Daoy (cell line): ENCODE data around the gene TMED8. TPM values are rescaled to one million over a fixed set of nuclear protein-coding genes. Genes with fewer than 3 reads are reported as not detected.
"Not testable (repeated sequence)": the region's sequence is repeated elsewhere in the genome, so short reads cannot be mapped to it uniquely, and the experiment has no call there.

ENCODE experiments used
- DNase-seq: peaks from one replicate; pipeline ENCODE4 v3.0.0-alpha.2; 2015; ENCODE audit warnings: low read depth
- total RNA-seq: library from RNA; depleted of rRNA; stranded (reverse); fragments of >200 nt; shearing (Covaris generic); gene quantifications from 2 replicates; pipeline ENCODE4 v1.2.3, GENCODE V29; 2014; rRNA removed

TMED8 gene
- 15.4 and 17.2 TPM in 2 replicates for total RNA-seq

GRCh38 chr14:77376771-77377501 lies at the start of gene TMED8, which contains the start of gene SAMD15:
Gene TMED8, minus strand, starts transcription at chr14:77377094. Its CDS starts 41 bp downstream, at chr14:77377053.
Gene SAMD15, plus strand, starts transcription at chr14:77377379. Its CDS starts 40 bp downstream, at chr14:77377419.
- peak; percentile 90 for DNase-seq

- no peak for DNase-seq
Measured at GRCh38 chr14:77426396-77426795, 49.5 kb upstream of the TMED8 start.

- no peak for DNase-seq
Measured at GRCh38 chr14:77424862-77425261, 48.0 kb upstream of the TMED8 start.

GRCh38 chr14:77423423-77423822 lies 46.5 kb upstream of the TMED8 start, which contains the start of gene NOXRED1:
Gene NOXRED1, minus strand, starts transcription at chr14:77423523. Its CDS starts 634 bp downstream, at chr14:77422889.
- DNase-seq, result no peak

GRCh38 chr14:77421201-77421600 lies 44.3 kb upstream of the TMED8 start:
- DNase-seq, result no peak

- DNase-seq, result no peak
Measured at GRCh38 chr14:77416836-77417235, 39.9 kb upstream of the TMED8 start.

- DNase-seq, result not testable (repeated sequence)
Measured at GRCh38 chr14:77416098-77416497, 39.2 kb upstream of the TMED8 start.

GRCh38 chr14:77415403-77416030 lies 38.6 kb upstream of the TMED8 start:
- DNase-seq, result not testable (repeated sequence)

- peak; percentile 19 for DNase-seq
Measured at GRCh38 chr14:77409131-77409533, 32.2 kb upstream of the TMED8 start.

GRCh38 chr14:77407158-77407557 lies 30.3 kb upstream of the TMED8 start:
- DNase-seq, result no peak

GRCh38 chr14:77406718-77407117 lies 29.8 kb upstream of the TMED8 start:
- DNase-seq, result peak; percentile 5

GRCh38 chr14:77406086-77406485 lies 29.2 kb upstream of the TMED8 start:
- no peak for DNase-seq

GRCh38 chr14:77403768-77404167 lies 26.9 kb upstream of the TMED8 start:
- DNase-seq, result no peak

GRCh38 chr14:77400216-77400615 lies 23.3 kb upstream of the TMED8 start:
- no peak for DNase-seq

GRCh38 chr14:77390188-77390587 lies 13.3 kb upstream of the TMED8 start:
- DNase-seq, result no peak

GRCh38 chr14:77378701-77379100 lies 1.8 kb upstream of the TMED8 start:
- DNase-seq, result no peak

GRCh38 chr14:77377502-77377844 lies 579 bp upstream of the TMED8 start:
- DNase-seq, result no peak

GRCh38 chr14:77375973-77376770 lies 722 bp downstream of the TMED8 start:
- DNase-seq, result peak; percentile 33

- DNase-seq, result no peak
Measured at GRCh38 chr14:77375164-77375950, 1.5 kb downstream of the TMED8 start.

- DNase-seq, result peak; percentile 22
Measured at GRCh38 chr14:77372304-77372841, 4.5 kb downstream of the TMED8 start.

- DNase-seq, result no peak
Measured at GRCh38 chr14:77369285-77369684, 7.6 kb downstream of the TMED8 start.
